Measurements from ENCODE around the gene TENT5C.

Gene TENT5C

DNA sequence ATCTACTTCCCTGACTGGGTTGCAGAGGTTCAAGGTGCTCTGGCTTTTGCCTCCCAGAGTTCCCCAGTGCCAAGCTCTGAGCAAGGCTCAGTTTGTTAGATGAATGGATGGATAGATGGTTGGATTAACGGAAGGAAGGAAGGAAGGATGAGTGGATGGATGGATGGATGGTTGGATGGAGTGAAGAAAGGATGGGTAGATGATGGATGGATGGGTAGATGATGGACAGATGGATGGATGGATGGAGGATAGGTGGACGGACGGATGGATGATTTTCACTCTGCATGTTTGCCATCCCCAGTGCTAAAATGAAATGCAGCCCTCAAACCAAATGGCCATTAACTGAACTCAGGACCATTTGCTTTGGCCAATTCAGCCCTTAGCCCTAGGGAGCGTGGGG lies 27.4 kb upstream of the TENT5C start:
- no peak for DNase-seq (ENCODE audit: low read depth)
- H3K4me3 ChIP-seq (ENCODE audit: low read depth, low read length): no peak overlapping the region
- TF ChIP-seq, protein P1, sequence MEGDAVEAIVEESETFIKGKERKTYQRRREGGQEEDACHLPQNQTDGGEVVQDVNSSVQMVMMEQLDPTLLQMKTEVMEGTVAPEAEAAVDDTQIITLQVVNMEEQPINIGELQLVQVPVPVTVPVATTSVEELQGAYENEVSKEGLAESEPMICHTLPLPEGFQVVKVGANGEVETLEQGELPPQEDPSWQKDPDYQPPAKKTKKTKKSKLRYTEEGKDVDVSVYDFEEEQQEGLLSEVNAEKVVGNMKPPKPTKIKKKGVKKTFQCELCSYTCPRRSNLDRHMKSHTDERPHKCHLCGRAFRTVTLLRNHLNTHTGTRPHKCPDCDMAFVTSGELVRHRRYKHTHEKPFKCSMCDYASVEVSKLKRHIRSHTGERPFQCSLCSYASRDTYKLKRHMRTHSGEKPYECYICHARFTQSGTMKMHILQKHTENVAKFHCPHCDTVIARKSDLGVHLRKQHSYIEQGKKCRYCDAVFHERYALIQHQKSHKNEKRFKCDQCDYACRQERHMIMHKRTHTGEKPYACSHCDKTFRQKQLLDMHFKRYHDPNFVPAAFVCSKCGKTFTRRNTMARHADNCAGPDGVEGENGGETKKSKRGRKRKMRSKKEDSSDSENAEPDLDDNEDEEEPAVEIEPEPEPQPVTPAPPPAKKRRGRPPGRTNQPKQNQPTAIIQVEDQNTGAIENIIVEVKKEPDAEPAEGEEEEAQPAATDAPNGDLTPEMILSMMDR (IDR thresholded peaks at IDR 0.05; ENCODE audit: control insufficient read depth, extremely low read depth, insufficient read depth): no peak

DNA sequence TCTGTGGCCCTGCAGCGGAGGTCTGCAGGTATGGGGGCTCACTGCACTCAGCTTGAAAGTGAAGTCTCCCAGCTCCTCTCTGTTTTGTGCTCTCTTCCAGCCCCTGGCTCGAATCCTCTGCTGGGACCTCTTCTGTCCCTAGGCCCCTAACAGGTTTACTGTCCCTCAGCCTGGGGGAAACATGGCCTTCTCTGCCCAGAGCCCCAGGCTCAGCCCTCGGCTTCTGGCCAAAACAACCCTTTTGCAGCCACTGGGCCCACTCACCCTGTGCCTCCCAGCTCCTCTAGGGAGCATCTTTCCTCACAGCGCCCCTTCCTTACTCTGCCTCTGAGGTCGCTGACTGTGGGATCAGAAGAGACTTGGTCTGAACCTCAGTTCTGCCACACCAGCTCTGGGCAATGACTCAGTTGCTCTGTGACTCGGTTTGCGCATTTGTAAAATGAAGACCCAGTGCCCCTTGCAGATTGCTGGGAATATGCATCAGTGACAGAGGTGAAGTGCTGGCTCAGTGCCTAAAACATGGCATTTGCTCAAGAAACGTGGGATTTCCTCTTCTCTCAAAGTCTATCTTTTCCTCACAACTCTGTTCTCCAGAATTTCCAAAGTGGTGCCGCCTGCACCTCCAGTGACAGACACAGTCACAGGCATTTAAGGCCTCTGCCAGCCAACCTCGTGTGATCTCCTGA lies 26.5 kb upstream of the TENT5C start:
- TF ChIP-seq, protein P1 (IDR thresholded peaks at IDR 0.05; ENCODE audit: control insufficient read depth, extremely low read depth, insufficient read depth): no peak
- H3K4me3 ChIP-seq (ENCODE audit: low read depth, low read length): no peak overlapping the region
- no peak for DNase-seq (ENCODE audit: low read depth)

GRCh38 chr1:117580436-117580835 lies 25.4 kb upstream of the TENT5C start:
- H3K4me3 ChIP-seq (ENCODE audit: low read depth, low read length): no peak overlapping the region
- DNase-seq (ENCODE audit: low read depth): no peak
- TF ChIP-seq, protein P1 (IDR thresholded peaks at IDR 0.05; ENCODE audit: control insufficient read depth, extremely low read depth, insufficient read depth): no peak

DNA sequence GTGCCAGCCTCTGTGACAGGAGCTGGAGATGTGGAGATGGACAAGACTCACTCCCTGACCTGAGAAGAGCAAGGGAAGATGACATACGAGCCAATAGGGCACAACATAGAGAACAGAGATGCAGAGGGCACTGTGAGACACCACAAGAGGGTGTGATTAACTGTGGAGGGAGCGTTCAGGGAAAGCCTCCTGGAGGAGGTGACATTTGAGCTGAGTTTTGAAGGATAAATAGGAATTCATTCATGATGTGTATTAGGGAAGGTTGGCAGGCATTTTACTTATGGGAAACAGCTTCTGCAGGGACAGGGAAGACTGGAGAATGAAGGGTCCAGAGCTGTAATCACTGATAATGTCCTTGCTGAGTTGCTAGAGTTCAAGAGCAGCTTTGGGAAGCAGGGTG lies 25.0 kb upstream of the TENT5C start:
- TF ChIP-seq, protein P1 (IDR thresholded peaks at IDR 0.05; ENCODE audit: control insufficient read depth, extremely low read depth, insufficient read depth): no peak
- no peak for DNase-seq (ENCODE audit: low read depth)
- H3K4me3 ChIP-seq (ENCODE audit: low read depth, low read length): no peak overlapping the region

DNA sequence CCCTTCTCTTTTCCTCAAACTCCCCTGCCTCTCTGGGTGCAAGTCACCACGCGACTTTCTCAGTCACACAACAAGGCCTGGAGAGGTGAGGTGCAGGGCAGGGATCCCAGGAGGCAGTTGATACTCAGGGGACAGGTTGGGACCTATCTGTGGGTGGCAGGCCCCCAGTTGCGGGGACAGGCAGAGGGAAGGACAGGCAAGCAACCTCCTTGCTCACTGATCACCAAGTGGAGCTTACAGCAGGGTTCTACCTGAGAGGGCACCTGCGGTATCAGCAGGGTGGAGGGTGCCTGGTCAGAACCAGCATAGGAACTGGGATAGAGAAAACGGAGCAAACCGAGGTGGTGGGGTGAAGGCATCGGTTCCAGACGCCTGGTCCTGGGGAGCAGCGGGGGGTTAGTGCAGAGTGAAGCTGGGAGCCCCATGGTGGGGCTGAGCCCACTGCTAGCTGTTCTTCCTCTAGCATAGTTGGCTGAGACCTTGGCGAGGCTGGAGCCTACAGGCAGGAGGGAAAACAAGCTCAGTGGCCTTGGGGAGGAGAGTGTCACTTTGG lies 24.4 kb upstream of the TENT5C start:
- no peak overlapping the region for H3K4me3 ChIP-seq (ENCODE audit: low read depth, low read length)
- TF ChIP-seq, protein P1 (IDR thresholded peaks at IDR 0.05; ENCODE audit: control insufficient read depth, extremely low read depth, insufficient read depth): no peak
- no peak for DNase-seq (ENCODE audit: low read depth)

DNA sequence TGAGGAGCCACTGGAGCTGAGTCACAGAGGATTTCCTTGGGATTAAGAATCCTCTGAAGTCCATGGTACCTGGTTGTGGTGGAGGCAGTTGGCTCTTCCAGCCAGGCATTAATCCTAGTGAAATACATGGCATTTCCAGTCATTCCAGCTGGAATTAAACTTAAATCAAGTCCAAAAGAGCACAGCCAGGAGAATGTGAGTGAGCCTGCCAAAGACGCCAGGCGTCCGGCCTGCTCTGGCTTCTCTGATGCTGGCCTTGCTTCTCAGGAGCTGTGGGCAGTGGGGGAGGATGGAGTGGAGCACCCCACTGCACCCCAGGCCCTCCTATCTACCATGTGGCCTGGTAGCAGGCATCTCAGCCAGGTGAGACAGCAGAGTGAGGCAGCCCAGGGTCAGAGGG lies 23.4 kb upstream of the TENT5C start:
- TF ChIP-seq, protein P1 (IDR thresholded peaks at IDR 0.05; ENCODE audit: control insufficient read depth, extremely low read depth, insufficient read depth): no peak
- no peak overlapping the region for H3K4me3 ChIP-seq (ENCODE audit: low read depth, low read length)
- DNase-seq (ENCODE audit: low read depth): no peak

DNA sequence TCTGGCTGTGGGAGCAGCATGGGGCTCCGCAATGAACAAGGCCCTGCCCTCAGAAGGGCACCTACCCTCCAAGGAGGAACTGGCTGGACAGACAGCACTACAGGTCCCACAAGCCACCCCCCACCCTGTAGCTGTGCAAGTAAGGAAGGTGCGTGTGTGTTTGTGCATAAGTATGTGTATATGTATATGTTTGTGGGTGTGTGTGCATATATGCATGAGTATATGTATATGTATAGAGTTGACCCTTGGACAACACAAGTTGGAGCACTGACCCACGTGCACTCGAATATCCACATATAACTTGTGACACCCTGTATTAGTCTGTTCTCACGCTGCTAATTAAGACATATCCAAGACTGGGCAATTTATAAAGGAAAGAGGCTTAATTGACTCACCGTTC lies 22.6 kb upstream of the TENT5C start:
- TF ChIP-seq, protein P1 (IDR thresholded peaks at IDR 0.05; ENCODE audit: control insufficient read depth, extremely low read depth, insufficient read depth): no peak
- no peak overlapping the region for H3K4me3 ChIP-seq (ENCODE audit: low read depth, low read length)
- DNase-seq (ENCODE audit: low read depth): no peak
